ENCODE results near the gene USH2A. TPM values are rescaled to one million over a fixed set of nuclear protein-coding genes. Genes with fewer than 3 reads are reported as not detected.

The USH2A gene
- total and polyA plus RNA-seq, 8 donors = 0.37 to 0.58 TPM; not detected in 6

GRCh38 chr1:216144661-216145450 is 278.4 kb downstream of the USH2A start:
- 67 to 75% (median 73%) methylated on average over 5 of the region's 5 CpGs for WGBS, 5 donors

GRCh38 chr1:216142921-216143320 is 280.3 kb downstream of the USH2A start:
- no peak overlapping the region for H3K27ac ChIP-seq
- intact Hi-C loops (cut with DNase I; ENCODE audit: low total_unique reads) = no loop called here
- no peaks in the 10 kb centered on the region for H3K36me3 ChIP-seq
- DNase-seq = no peak
- TF ChIP-seq CTCF (IDR thresholded peaks at IDR 0.05) (no peak), POLR2AphosphoS5 (IDR thresholded peaks at IDR 0.05) (no peak), POLR2A (IDR thresholded peaks at IDR 0.05) (no peak), EP300 (IDR thresholded peaks at IDR 0.05) (no peak)
- WGBS, 5 donors = 68 to 84% (median 77%) methylated on average over 2 of the region's 2 CpGs
- no peak overlapping the region for H3K4me3 ChIP-seq
- no peaks in the 10 kb centered on the region for H3K27me3 ChIP-seq
- no peaks in the 10 kb centered on the region for H3K4me1 ChIP-seq
- H3K9me3 ChIP-seq = no peaks in the 10 kb centered on the region

More at GRCh38 chr1:216144661-216145450, 278.4 kb downstream of the USH2A start:
- Histone ChIP-seq H3K4me1 (no peaks in the 10 kb centered on the region), H3K27ac (no peak overlapping the region), H3K4me3 (no peak overlapping the region), H3K36me3 (no peaks in the 10 kb centered on the region), H3K27me3 (no peaks in the 10 kb centered on the region), H3K9me3 (no peaks in the 10 kb centered on the region)
- intact Hi-C loops (cut with DNase I; ENCODE audit: low total_unique reads) = no loop called here
- peak in 1 of 2 donors; percentile 5 for DNase-seq
- TF ChIP-seq POLR2A (IDR thresholded peaks at IDR 0.05) (no peak), CTCF (IDR thresholded peaks at IDR 0.05) (no peak), POLR2AphosphoS5 (IDR thresholded peaks at IDR 0.05) (no peak), EP300 (IDR thresholded peaks at IDR 0.05) (no peak)

- Histone ChIP-seq H3K4me3 (no peak overlapping the region), H3K27ac (no peak overlapping the region), H3K27me3 (no peaks in the 10 kb centered on the region), H3K9me3 (no peaks in the 10 kb centered on the region), H3K4me1 (no peaks in the 10 kb centered on the region), H3K36me3 (no peaks in the 10 kb centered on the region)
- DNase-seq = peak in 1 of 2 donors; percentile 2
- intact Hi-C loops (cut with DNase I; ENCODE audit: low total_unique reads) = no loop called here
- WGBS, 5 donors = 57 to 68% (median 60%) methylated on average over 5 of the region's 5 CpGs
- TF ChIP-seq EP300 (IDR thresholded peaks at IDR 0.05) (no peak), CTCF (IDR thresholded peaks at IDR 0.05) (no peak), POLR2AphosphoS5 (IDR thresholded peaks at IDR 0.05) (no peak)
These were observed 282.3 kb downstream of the USH2A start for GRCh38 chr1:216140730-216141524.

GRCh38 chr1:216124192-216124781 is 299.0 kb downstream of the USH2A start:
- Histone ChIP-seq H3K4me1 (no peaks in the 10 kb centered on the region), H3K36me3 (no peaks in the 10 kb centered on the region), H3K27me3 (no peaks in the 10 kb centered on the region), H3K9me3 (no peaks in the 10 kb centered on the region), H3K4me3 (no peak overlapping the region), H3K27ac (no peak overlapping the region)
- intact Hi-C loops (cut with DNase I; ENCODE audit: low total_unique reads) = no loop called here
- no peak for DNase-seq
- 83 to 88% (median 87%) methylated on average over 4 of the region's 4 CpGs for WGBS, 5 donors
- TF ChIP-seq CTCF (IDR thresholded peaks at IDR 0.05) (no peak), EP300 (IDR thresholded peaks at IDR 0.05) (no peak), POLR2AphosphoS5 (IDR thresholded peaks at IDR 0.05) (no peak), POLR2A (IDR thresholded peaks at IDR 0.05) (no peak)
